COR-L47 (cell line): ENCODE measurements around the gene OGFOD3.

ENCODE experiments used
- DNase-seq: peaks from one replicate; lab custom pipeline; 2025; lab: John Stamatoyannopoulos, UW

OGFOD3 gene

GRCh38 chr17:82446649-82447048 lies 28.3 kb upstream of the OGFOD3 start:
- DNase-seq = no peak

GRCh38 chr17:82446124-82446523 lies 27.7 kb upstream of the OGFOD3 start:
- no peak for DNase-seq

GRCh38 chr17:82445542-82445941 lies 27.2 kb upstream of the OGFOD3 start:
- no peak for DNase-seq

- DNase-seq = no peak
Observed at GRCh38 chr17:82444941-82445521, 26.6 kb upstream of the OGFOD3 start.

GRCh38 chr17:82444284-82444893 lies 26.0 kb upstream of the OGFOD3 start:
- no peak for DNase-seq

GRCh38 chr17:82443465-82444283 lies 25.3 kb upstream of the OGFOD3 start:
- no peak for DNase-seq

GRCh38 chr17:82442643-82443464 lies 24.5 kb upstream of the OGFOD3 start:
- DNase-seq = no peak

GRCh38 chr17:82441691-82442487 lies 23.5 kb upstream of the OGFOD3 start:
- DNase-seq = no peak

GRCh38 chr17:82440991-82441627 lies 22.7 kb upstream of the OGFOD3 start:
- no peak for DNase-seq

GRCh38 chr17:82440469-82440981 lies 22.1 kb upstream of the OGFOD3 start:
- DNase-seq = no peak

GRCh38 chr17:82439829-82440365 lies 21.5 kb upstream of the OGFOD3 start:
- DNase-seq = no peak

GRCh38 chr17:82439194-82439828 lies 20.9 kb upstream of the OGFOD3 start:
- no peak for DNase-seq

- no peak for DNase-seq
Observed at GRCh38 chr17:82438401-82439193, 20.2 kb upstream of the OGFOD3 start.

GRCh38 chr17:82437325-82437668 lies 18.9 kb upstream of the OGFOD3 start:
- DNase-seq = no peak

- DNase-seq = no peak
Observed at GRCh38 chr17:82436601-82437324, 18.4 kb upstream of the OGFOD3 start.

- no peak for DNase-seq
Observed at GRCh38 chr17:82435601-82436583, 17.5 kb upstream of the OGFOD3 start.

GRCh38 chr17:82435103-82435502 lies 16.7 kb upstream of the OGFOD3 start:
- DNase-seq = no peak

GRCh38 chr17:82434216-82434565 lies 15.8 kb upstream of the OGFOD3 start:
- DNase-seq = no peak
